B cell (primary cell): Measurements from ENCODE around the gene CFTR.

Source experiments
- EZH2 ChIP-seq: IDR thresholded peaks from 2 replicates; pipeline ENCODE4 v1.6.1; 2012; ENCODE audit warnings: borderline replicate concordance, low read depth, mild to moderate bottlenecking, moderate library complexity, low read length; ENCODE audit not compliant: insufficient read depth, poor library complexity, severe bottlenecking
- TF ChIP-seq, protein P1 (sequence below): fragments of 200-600 bp; IDR thresholded peaks from one replicate; pipeline ENCODE4 v1.8.0; 2022; ENCODE audit warnings: antibody characterized with exemption, mild to moderate bottlenecking

DNA sequence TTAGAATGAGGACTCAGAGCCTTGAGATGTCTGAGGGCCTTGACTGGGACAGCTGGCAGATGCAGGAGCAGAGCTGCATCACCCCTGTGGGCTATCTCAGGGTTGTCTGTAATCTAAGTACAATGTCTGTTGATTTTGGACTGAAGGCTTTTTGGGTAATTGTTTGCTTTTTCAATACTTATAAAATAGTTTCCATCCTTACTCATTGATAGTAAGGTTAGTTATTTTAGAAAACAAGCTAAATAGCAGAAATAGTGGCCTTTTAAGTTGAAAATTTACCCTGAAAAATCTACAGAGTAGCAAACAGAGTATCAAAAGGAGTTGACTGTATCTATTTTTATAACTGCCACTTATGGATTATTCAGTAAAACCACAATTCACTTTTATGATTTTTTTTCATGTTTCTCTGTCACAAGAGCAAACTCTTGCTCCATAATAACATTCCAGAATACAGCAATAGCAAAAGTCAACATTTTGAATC lies 179.7 kb downstream of the CFTR start:
- TF ChIP-seq, protein P1, sequence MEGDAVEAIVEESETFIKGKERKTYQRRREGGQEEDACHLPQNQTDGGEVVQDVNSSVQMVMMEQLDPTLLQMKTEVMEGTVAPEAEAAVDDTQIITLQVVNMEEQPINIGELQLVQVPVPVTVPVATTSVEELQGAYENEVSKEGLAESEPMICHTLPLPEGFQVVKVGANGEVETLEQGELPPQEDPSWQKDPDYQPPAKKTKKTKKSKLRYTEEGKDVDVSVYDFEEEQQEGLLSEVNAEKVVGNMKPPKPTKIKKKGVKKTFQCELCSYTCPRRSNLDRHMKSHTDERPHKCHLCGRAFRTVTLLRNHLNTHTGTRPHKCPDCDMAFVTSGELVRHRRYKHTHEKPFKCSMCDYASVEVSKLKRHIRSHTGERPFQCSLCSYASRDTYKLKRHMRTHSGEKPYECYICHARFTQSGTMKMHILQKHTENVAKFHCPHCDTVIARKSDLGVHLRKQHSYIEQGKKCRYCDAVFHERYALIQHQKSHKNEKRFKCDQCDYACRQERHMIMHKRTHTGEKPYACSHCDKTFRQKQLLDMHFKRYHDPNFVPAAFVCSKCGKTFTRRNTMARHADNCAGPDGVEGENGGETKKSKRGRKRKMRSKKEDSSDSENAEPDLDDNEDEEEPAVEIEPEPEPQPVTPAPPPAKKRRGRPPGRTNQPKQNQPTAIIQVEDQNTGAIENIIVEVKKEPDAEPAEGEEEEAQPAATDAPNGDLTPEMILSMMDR = no peak
- no peak for TF ChIP-seq EZH2
